OCI-LY1 (cell line): Measurements from ENCODE around the gene DCC.

ENCODE experiments used
- H2AFZ ChIP-seq: fragments of 200-600 bp; sonication (generic), shearing (Covaris generic); 2 replicates; pipeline ENCODE4 v1.6.0; 2014; ENCODE audit warnings: antibody characterized with exemption, mild to moderate bottlenecking, low read length
- H3F3A ChIP-seq: fragments of 200-600 bp; sonication (generic), shearing (Covaris generic); 2 replicates; pipeline ENCODE4 v1.6.0; 2014; ENCODE audit warnings: mild to moderate bottlenecking, antibody characterized with exemption, low read length, moderate library complexity; ENCODE audit not compliant: insufficient read depth
- H3K27ac ChIP-seq: fragments of 200-600 bp; sonication (generic); 2 replicates; pipeline ENCODE4 v1.5.1; 2014; ENCODE audit warnings: low read length, mixed run types, mild to moderate bottlenecking, low read depth; ENCODE audit not compliant: poor library complexity, severe bottlenecking
- H3K27me3 ChIP-seq: fragments of 200-600 bp; sonication (generic); 2 replicates; pipeline ENCODE4 v1.6.0; 2014; ENCODE audit warnings: antibody characterized with exemption, mild to moderate bottlenecking, low read length, moderate library complexity; ENCODE audit not compliant: insufficient read depth
- H3K36me3 ChIP-seq: fragments of 200-600 bp; sonication (generic); 2 replicates; pipeline ENCODE4 v1.6.1; 2014; ENCODE audit warnings: mild to moderate bottlenecking, antibody characterized with exemption, low read length, moderate library complexity, mixed read lengths; ENCODE audit not compliant: insufficient read depth
- H3K4me1 ChIP-seq: fragments of 200-600 bp; sonication (generic); 2 replicates; pipeline ENCODE4 v1.5.1; 2014; ENCODE audit warnings: mild to moderate bottlenecking, low read length, moderate library complexity; ENCODE audit not compliant: insufficient read depth, severe bottlenecking
- H3K4me2 ChIP-seq: fragments of 200-600 bp; sonication (generic), shearing (Covaris generic); 2 replicates; pipeline ENCODE4 v1.6.1; 2014; ENCODE audit warnings: low read length
- H3K4me3 ChIP-seq: fragments of 200-600 bp; sonication (generic); 2 replicates; pipeline ENCODE4 v1.5.1; 2014; ENCODE audit warnings: low read length, low read depth, mild to moderate bottlenecking, mixed read lengths; ENCODE audit not compliant: poor library complexity, severe bottlenecking
- H3K79me2 ChIP-seq: fragments of 200-600 bp; shearing (Covaris generic); 2 replicates; pipeline ENCODE4 v1.6.1; 2016; ENCODE audit warnings: mixed run types, low read length, mixed read lengths; ENCODE audit not compliant: insufficient read depth
- H3K9ac ChIP-seq: fragments of 200-600 bp; sonication (generic), shearing (Covaris generic); 2 replicates; pipeline ENCODE4 v1.6.1; 2014; ENCODE audit warnings: mild to moderate bottlenecking, low read length, mixed read lengths
- H3K9me2 ChIP-seq: fragments of 200-600 bp; sonication (generic), shearing (Covaris generic); 2 replicates; pipeline ENCODE4 v1.6.1; 2014; ENCODE audit warnings: low read depth, mild to moderate bottlenecking, low read length, mixed read lengths
- H3K9me3 ChIP-seq: fragments of 200-600 bp; shearing (Covaris generic); 2 replicates; pipeline ENCODE4 v1.6.1; 2014; ENCODE audit warnings: low read length, mixed read lengths
- H4K20me1 ChIP-seq: fragments of 200-600 bp; sonication (generic), shearing (Covaris generic); 2 replicates; pipeline ENCODE4 v1.6.0; 2016; ENCODE audit warnings: mild to moderate bottlenecking, low read length; ENCODE audit not compliant: insufficient read depth
- EZH2 ChIP-seq: fragments of 200-600 bp; sonication (generic), shearing (Covaris generic); IDR thresholded peaks from 2 replicates; pipeline ENCODE4 v1.8.0; 2017; ENCODE audit warnings: borderline replicate concordance, mixed run types, mild to moderate bottlenecking, antibody characterized with exemption, low read length, moderate library complexity, mixed read lengths
- TF ChIP-seq, protein P1 (sequence below): fragments of 200-600 bp; sonication (generic), shearing (Covaris generic); IDR thresholded peaks from 2 replicates; pipeline ENCODE4 v1.5.1; 2017; ENCODE audit warnings: mild to moderate bottlenecking, antibody characterized with exemption, low read length, moderate library complexity, mixed read lengths

DCC gene

DNA sequence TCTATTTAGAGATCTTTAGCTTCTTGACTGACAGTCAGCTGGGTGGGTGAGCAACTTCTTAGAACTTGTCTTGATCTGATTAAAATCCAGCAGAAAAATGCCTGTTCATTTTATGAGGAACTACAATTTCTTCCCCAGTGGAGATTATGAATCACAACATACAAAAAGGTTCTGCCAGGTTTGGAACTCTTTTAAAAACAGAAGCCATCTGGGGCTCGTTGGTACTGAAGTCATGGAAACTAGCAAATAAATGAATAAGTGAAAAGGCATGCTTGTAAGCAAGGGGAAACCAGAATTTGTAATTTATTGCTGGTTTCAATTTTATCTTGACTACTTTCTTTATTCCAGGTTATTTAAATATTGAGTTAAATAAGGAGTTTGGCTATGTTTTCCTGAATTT is 1117.1 kb downstream of the DCC start:
- H3K9ac ChIP-seq = no peak overlapping the region
- no peaks in the 10 kb centered on the region for H4K20me1 ChIP-seq
- H3K9me2 ChIP-seq = no peaks in the 10 kb centered on the region
- H3K27ac ChIP-seq = no peak overlapping the region
- no peaks in the 10 kb centered on the region for H3K4me1 ChIP-seq
- H3K9me3 ChIP-seq = no peaks in the 10 kb centered on the region
- no peaks in the 10 kb centered on the region for H3K27me3 ChIP-seq
- H3K4me3 ChIP-seq = no peak overlapping the region
- H3K36me3 ChIP-seq = no peaks in the 10 kb centered on the region
- no peaks in the 10 kb centered on the region for H3K79me2 ChIP-seq
- TF ChIP-seq, protein P1, sequence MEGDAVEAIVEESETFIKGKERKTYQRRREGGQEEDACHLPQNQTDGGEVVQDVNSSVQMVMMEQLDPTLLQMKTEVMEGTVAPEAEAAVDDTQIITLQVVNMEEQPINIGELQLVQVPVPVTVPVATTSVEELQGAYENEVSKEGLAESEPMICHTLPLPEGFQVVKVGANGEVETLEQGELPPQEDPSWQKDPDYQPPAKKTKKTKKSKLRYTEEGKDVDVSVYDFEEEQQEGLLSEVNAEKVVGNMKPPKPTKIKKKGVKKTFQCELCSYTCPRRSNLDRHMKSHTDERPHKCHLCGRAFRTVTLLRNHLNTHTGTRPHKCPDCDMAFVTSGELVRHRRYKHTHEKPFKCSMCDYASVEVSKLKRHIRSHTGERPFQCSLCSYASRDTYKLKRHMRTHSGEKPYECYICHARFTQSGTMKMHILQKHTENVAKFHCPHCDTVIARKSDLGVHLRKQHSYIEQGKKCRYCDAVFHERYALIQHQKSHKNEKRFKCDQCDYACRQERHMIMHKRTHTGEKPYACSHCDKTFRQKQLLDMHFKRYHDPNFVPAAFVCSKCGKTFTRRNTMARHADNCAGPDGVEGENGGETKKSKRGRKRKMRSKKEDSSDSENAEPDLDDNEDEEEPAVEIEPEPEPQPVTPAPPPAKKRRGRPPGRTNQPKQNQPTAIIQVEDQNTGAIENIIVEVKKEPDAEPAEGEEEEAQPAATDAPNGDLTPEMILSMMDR = no peak
- TF ChIP-seq EZH2 = no peak
- H2AFZ ChIP-seq = no peak overlapping the region
- H3K4me2 ChIP-seq = no peak overlapping the region
- no peaks in the 10 kb centered on the region for H3F3A ChIP-seq

DNA sequence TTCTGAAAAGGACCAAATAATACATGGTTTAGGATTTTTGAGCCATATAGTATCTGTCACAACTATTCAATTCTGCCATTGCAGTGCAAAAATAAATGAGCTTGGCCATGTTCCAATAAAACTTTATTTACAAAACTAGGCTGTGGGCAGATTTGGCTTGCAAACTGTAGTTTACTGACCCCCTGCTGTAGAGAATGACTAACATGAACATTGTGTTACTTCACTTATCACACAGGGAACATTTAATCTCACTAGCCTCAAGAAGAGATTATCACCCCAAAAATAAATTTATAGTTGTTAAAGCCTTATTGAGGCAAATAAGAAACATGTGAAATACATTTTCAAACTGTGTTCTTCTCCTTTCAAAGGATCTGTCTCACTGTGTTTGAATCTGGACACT is 1118.3 kb downstream of the DCC start:
- no peaks in the 10 kb centered on the region for H3K4me1 ChIP-seq
- H3K9me3 ChIP-seq = no peaks in the 10 kb centered on the region
- H4K20me1 ChIP-seq = no peaks in the 10 kb centered on the region
- H3K9ac ChIP-seq = no peak overlapping the region
- H3K36me3 ChIP-seq = no peaks in the 10 kb centered on the region
- no peak overlapping the region for H2AFZ ChIP-seq
- H3K79me2 ChIP-seq = no peaks in the 10 kb centered on the region
- no peak for TF ChIP-seq EZH2
- TF ChIP-seq, protein P1 = no peak
- no peak overlapping the region for H3K4me2 ChIP-seq
- H3K27me3 ChIP-seq = no peaks in the 10 kb centered on the region
- no peaks in the 10 kb centered on the region for H3K9me2 ChIP-seq
- H3K4me3 ChIP-seq = no peak overlapping the region
- no peaks in the 10 kb centered on the region for H3F3A ChIP-seq
- H3K27ac ChIP-seq = no peak overlapping the region

DNA sequence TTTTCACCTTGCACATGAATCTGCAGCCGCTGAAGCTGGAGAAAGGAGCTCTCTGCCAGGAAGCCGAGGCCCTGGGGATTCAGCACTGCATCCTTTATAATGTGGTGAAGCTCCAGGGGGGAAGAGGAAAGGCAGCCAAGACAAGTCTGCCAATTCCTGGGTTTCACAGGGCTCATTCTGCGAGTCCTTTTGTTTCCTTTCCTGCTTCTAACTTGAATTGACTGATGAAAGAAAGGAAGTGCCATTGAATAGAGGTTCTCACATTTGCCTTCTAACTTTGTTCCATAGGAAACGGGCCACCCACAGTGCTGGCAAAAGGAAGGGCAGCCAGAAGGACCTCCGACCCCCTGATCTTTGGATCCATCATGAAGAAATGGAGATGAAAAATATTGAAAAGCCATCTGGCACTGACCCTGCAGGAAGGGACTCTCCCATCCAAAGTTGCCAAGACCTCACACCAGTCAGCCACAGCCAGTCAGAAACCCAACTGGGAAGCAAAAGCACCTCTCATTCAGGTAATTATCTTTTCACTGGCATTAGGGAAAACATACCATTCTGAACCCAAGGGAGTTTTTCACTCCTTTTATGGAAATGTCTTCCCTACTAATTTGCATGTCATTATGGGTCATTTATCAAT is 1119.1 kb downstream of the DCC start:
- Histone ChIP-seq H3K4me2 (no peak overlapping the region), H3K9me3 (no peaks in the 10 kb centered on the region), H3K4me3 (no peak overlapping the region), H3K9me2 (no peaks in the 10 kb centered on the region), H4K20me1 (no peaks in the 10 kb centered on the region), H3K9ac (no peak overlapping the region), H2AFZ (no peak overlapping the region), H3K79me2 (no peaks in the 10 kb centered on the region), H3K27me3 (no peaks in the 10 kb centered on the region), H3K4me1 (no peaks in the 10 kb centered on the region), H3K27ac (no peak overlapping the region), H3K36me3 (no peaks in the 10 kb centered on the region), H3F3A (no peaks in the 10 kb centered on the region)
- TF ChIP-seq, protein P1 = no peak
- no peak for TF ChIP-seq EZH2
